Duodenal mucosa (tissue), 2 donors: Measurements from ENCODE around the gene DDX24.

Experiments
- H3K27ac ChIP-seq: one replicate; pipeline ENCODE4 v1.7.0; 2013; ENCODE audit warnings: low read depth, low read length
- H3K27me3 ChIP-seq, 2 donors: one replicate each; pipeline ENCODE4 v1.7.0; 2013; ENCODE audit warnings: low read length in 2 of 2, control low read depth in 1 of 2; ENCODE audit not compliant: insufficient read depth in 2 of 2, control insufficient read depth in 1 of 2
- H3K36me3 ChIP-seq, 2 donors: one replicate each; pipeline ENCODE4 v1.7.0; 2013; ENCODE audit warnings: low read length in 2 of 2, control low read depth in 1 of 2; ENCODE audit not compliant: insufficient read depth in 2 of 2, control insufficient read depth in 1 of 2
- H3K4me1 ChIP-seq, 2 donors: one replicate each; pipeline ENCODE4 v1.7.0; 2013; ENCODE audit warnings: low read length in 2 of 2, control low read depth in 1 of 2; ENCODE audit not compliant: insufficient read depth in 2 of 2, control insufficient read depth in 1 of 2
- H3K4me3 ChIP-seq, 2 donors: one replicate each; pipeline ENCODE4 v1.7.0; 2013; ENCODE audit warnings: low read length in 2 of 2, low read depth in 1 of 2
- H3K9ac ChIP-seq, 2 donors: one replicate each; pipeline ENCODE4 v1.7.0; 2013; ENCODE audit warnings: low read length in 2 of 2, low read depth in 1 of 2
- H3K9me3 ChIP-seq, 2 donors: one replicate each; pipeline ENCODE4 v1.7.0; 2013; ENCODE audit warnings: low read length in 2 of 2, control low read depth in 1 of 2; ENCODE audit not compliant: control insufficient read depth in 1 of 2

Gene DDX24

GRCh38 chr14:94115058-94115591 lies 34.1 kb upstream of the DDX24 start:
- Histone ChIP-seq H3K27ac (no peak overlapping the region), H3K9me3 (peaks cover 6 to 8% of the 10 kb centered on the region in 2 donors), H3K9ac (no peak overlapping the region), H3K36me3 (no peaks in the 10 kb centered on the region), H3K4me3 (no peak overlapping the region), H3K4me1 (peaks cover 32 to 33% of the 10 kb centered on the region in 2 donors), H3K27me3 (no peaks in the 10 kb centered on the region)

- Histone ChIP-seq H3K27ac (no peak overlapping the region), H3K4me3 (no peak overlapping the region), H3K9ac (no peak overlapping the region), H3K4me1 (peaks cover 37% of the 10 kb centered on the region in 2 donors), H3K27me3 (no peaks in the 10 kb centered on the region), H3K36me3 (no peaks in the 10 kb centered on the region), H3K9me3 (peaks cover 4% of the 10 kb centered on the region in 2 donors)
Observed at GRCh38 chr14:94114589-94115057, 33.6 kb upstream of the DDX24 start.

- H3K27ac ChIP-seq, result no peak overlapping the region
Observed at GRCh38 chr14:94113908-94114588, 33.0 kb upstream of the DDX24 start.

GRCh38 chr14:94113490-94113889 lies 32.5 kb upstream of the DDX24 start:
- H3K9me3 ChIP-seq, result no peaks in the 10 kb centered on the region
- H3K9ac ChIP-seq, result no peak overlapping the region
- no peak overlapping the region for H3K4me3 ChIP-seq
- no peaks in the 10 kb centered on the region for H3K27me3 ChIP-seq
- H3K27ac ChIP-seq, result no peak overlapping the region
- no peaks in the 10 kb centered on the region for H3K36me3 ChIP-seq
- peaks cover 37% of the 10 kb centered on the region in 2 donors for H3K4me1 ChIP-seq

More at GRCh38 chr14:94113908-94114588, 33.0 kb upstream of the DDX24 start:
- Histone ChIP-seq H3K36me3 (no peaks in the 10 kb centered on the region), H3K4me3 (no peak overlapping the region), H3K9ac (no peak overlapping the region), H3K27me3 (no peaks in the 10 kb centered on the region), H3K9me3 (no peaks in the 10 kb centered on the region), H3K4me1 (peaks cover 37% of the 10 kb centered on the region in 2 donors)

GRCh38 chr14:94113073-94113472 lies 32.1 kb upstream of the DDX24 start:
- Histone ChIP-seq H3K27ac (no peak overlapping the region), H3K4me1 (peaks cover 37% of the 10 kb centered on the region in 2 donors), H3K9ac (no peak overlapping the region), H3K4me3 (no peak overlapping the region), H3K27me3 (no peaks in the 10 kb centered on the region), H3K36me3 (no peaks in the 10 kb centered on the region), H3K9me3 (no peaks in the 10 kb centered on the region)

GRCh38 chr14:94112513-94113063 lies 31.6 kb upstream of the DDX24 start:
- Histone ChIP-seq H3K4me3 (peak overlapping the region in 1 of 2 donors; percentile 66), H3K27ac (no peak overlapping the region), H3K9me3 (no peaks in the 10 kb centered on the region), H3K4me1 (peaks cover 37% of the 10 kb centered on the region in 2 donors), H3K36me3 (no peaks in the 10 kb centered on the region), H3K27me3 (no peaks in the 10 kb centered on the region), H3K9ac (no peak overlapping the region)

GRCh38 chr14:94111276-94112095 lies 30.5 kb upstream of the DDX24 start:
- peaks cover 37% of the 10 kb centered on the region in 2 donors for H3K4me1 ChIP-seq

GRCh38 chr14:94110552-94111181 lies 29.7 kb upstream of the DDX24 start, which contains the start of gene IFI27:
Gene IFI27 (plus strand): TSS chr14:94110736.
- Histone ChIP-seq H3K9ac (peak within 1 kb of the TSS; percentile 67 to 71), H3K36me3 (no peaks in the 10 kb centered on the region), H3K9me3 (no peaks in the 10 kb centered on the region), H3K4me1 (peaks cover 35 to 36% of the 10 kb centered on the region in 2 donors), H3K4me3 (peak within 1 kb of the TSS; percentile 66 to 67), H3K27me3 (no peaks in the 10 kb centered on the region), H3K27ac (peak within 1 kb of the TSS; percentile 65)

More at GRCh38 chr14:94111276-94112095, 30.5 kb upstream of the DDX24 start:
- Histone ChIP-seq H3K27ac (peak overlapping the region; percentile 48), H3K27me3 (no peaks in the 10 kb centered on the region), H3K9ac (peak overlapping the region; percentile 67 to 71), H3K9me3 (no peaks in the 10 kb centered on the region), H3K36me3 (no peaks in the 10 kb centered on the region), H3K4me3 (peak overlapping the region; percentile 66 to 67)

- Histone ChIP-seq H3K4me1 (peaks cover 27 to 30% of the 10 kb centered on the region in 2 donors), H3K9ac (peak overlapping the region in 1 of 2 donors; percentile 44), H3K9me3 (no peaks in the 10 kb centered on the region), H3K4me3 (no peak overlapping the region), H3K27ac (no peak overlapping the region), H3K36me3 (no peaks in the 10 kb centered on the region), H3K27me3 (no peaks in the 10 kb centered on the region)
Observed at GRCh38 chr14:94109915-94110250, 28.9 kb upstream of the DDX24 start.
